Measurements from ENCODE around the gene C5orf58.

Gene C5orf58

GRCh38 chr5:170256571-170256970 lies 23.8 kb downstream of the C5orf58 start:
- DNase-seq (ENCODE audit: low spot score), result no peak

- DNase-seq (ENCODE audit: low spot score), result no peak
Observed at GRCh38 chr5:170257370-170257769, 24.6 kb downstream of the C5orf58 start.

- no peak for DNase-seq (ENCODE audit: low spot score)
Observed at GRCh38 chr5:170261528-170262043, 28.8 kb downstream of the C5orf58 start.

GRCh38 chr5:170262061-170263045 lies 29.6 kb downstream of the C5orf58 start:
- peak; percentile 70 for DNase-seq (ENCODE audit: low spot score)

GRCh38 chr5:170263906-170264305 lies 31.1 kb downstream of the C5orf58 start:
- DNase-seq (ENCODE audit: low spot score), result no peak

GRCh38 chr5:170265522-170265921 lies 32.7 kb downstream of the C5orf58 start:
- no peak for DNase-seq (ENCODE audit: low spot score)

GRCh38 chr5:170266570-170267381 lies 34.0 kb downstream of the C5orf58 start:
- peak; percentile 56 for DNase-seq (ENCODE audit: low spot score)

- peak; percentile 84 for DNase-seq (ENCODE audit: low spot score)
Observed at GRCh38 chr5:170267431-170268152, 34.8 kb downstream of the C5orf58 start.

- no peak for DNase-seq (ENCODE audit: low spot score)
Observed at GRCh38 chr5:170268153-170268689, 35.4 kb downstream of the C5orf58 start.

GRCh38 chr5:170268884-170269283 lies 36.1 kb downstream of the C5orf58 start:
- no peak for DNase-seq (ENCODE audit: low spot score)

- peak; percentile 89 for DNase-seq (ENCODE audit: low spot score)
Observed at GRCh38 chr5:170269579-170269978, 36.8 kb downstream of the C5orf58 start.

- no peak for DNase-seq (ENCODE audit: low spot score)
Observed at GRCh38 chr5:170270293-170271069, 37.7 kb downstream of the C5orf58 start.

- DNase-seq (ENCODE audit: low spot score), result peak; percentile 73
Observed at GRCh38 chr5:170273968-170274710, 41.4 kb downstream of the C5orf58 start.

- DNase-seq (ENCODE audit: low spot score), result peak; percentile 70
Observed at GRCh38 chr5:170275376-170275994, 42.7 kb downstream of the C5orf58 start.

- DNase-seq (ENCODE audit: low spot score), result no peak
Observed at GRCh38 chr5:170276140-170276539, 43.4 kb downstream of the C5orf58 start.

- DNase-seq (ENCODE audit: low spot score), result no peak
Observed at GRCh38 chr5:170277867-170278281, 45.1 kb downstream of the C5orf58 start.

- peak; percentile 91 for DNase-seq (ENCODE audit: low spot score)
Observed at GRCh38 chr5:170278611-170279458, 46.0 kb downstream of the C5orf58 start.

- no peak for DNase-seq (ENCODE audit: low spot score)
Observed at GRCh38 chr5:170279459-170279817, 46.7 kb downstream of the C5orf58 start.
